PFSK-1 (cell line): ENCODE data around the gene PTPRN2.

Experiments used
- POLR2AphosphoS5 ChIP-seq: IDR thresholded peaks from 2 replicates; pipeline ENCODE4 v1.6.1; 2012; ENCODE audit warnings: low read depth, mild to moderate bottlenecking, control low read depth, low read length, moderate library complexity
- REST ChIP-seq, 2 experiments: IDR thresholded peaks; 2 replicates each; pipeline versions ENCODE4 v1.6.1 to v1.8.0; 2011 to 2012; ENCODE audit warnings: low read depth in 2 of 2, low read length in 2 of 2, control low read depth in 1 of 2, inconsistent platforms in 1 of 2, mild to moderate bottlenecking in 1 of 2, moderate library complexity in 1 of 2; ENCODE audit not compliant: insufficient read depth in 1 of 2
- TAF1 ChIP-seq: IDR thresholded peaks from 2 replicates; pipeline ENCODE4 v1.6.1; 2012; ENCODE audit warnings: low read length, control low read depth, borderline replicate concordance; ENCODE audit not compliant: insufficient read depth

DNA sequence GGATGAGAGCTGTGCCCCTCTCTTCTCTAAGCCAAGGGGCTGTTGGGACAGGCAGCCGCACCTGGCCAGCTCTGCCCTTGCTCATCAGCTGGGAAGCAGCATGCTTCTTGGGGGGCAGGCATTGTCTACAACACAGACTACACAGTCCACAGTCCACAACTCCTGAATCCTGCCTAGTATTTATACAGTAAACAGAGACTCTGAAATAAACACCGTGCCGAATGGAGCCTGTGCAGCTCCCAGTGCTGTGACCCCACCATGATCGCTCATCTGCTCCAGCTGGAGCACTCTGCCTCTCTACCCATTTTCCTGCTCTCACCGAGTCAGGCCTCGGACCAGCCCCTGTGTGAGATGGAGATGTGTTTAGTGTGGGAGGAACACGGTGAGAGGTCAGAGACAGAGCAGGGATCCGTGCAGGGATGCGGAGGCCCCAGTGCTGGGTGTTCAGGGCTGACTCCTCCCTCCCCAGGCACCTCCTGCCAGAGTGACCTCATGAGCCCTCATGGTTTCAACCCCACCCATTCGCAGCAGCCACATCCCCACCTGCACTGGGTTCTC lies 642.8 kb downstream of the PTPRN2 start:
- TF ChIP-seq POLR2AphosphoS5 (no peak), TAF1 (no peak), REST (IDR thresholded peaks at IDR 0.05; ENCODE audit: insufficient read depth in 1 of 2, low read depth in 2 of 2, low read length in 2 of 2) (no peak)
